ENCODE measurements around the gene TMX4.

GRCh38 chr20:7950387-7950786 is 69.2 kb downstream of the TMX4 start:
- no peak for TF ChIP-seq CTCF (IDR thresholded peaks at IDR 0.05)
- TF ChIP-seq POLR2A (IDR thresholded peaks at IDR 0.05), result no peak
